H1 (cell line): ENCODE measurements around the gene BLOC1S1. TPM values are rescaled to one million over a fixed set of nuclear protein-coding genes. Genes with fewer than 3 reads are reported as not detected.

Experiments
- CTCF ChIA-PET: fragments of 300-600 bp; sonication (Branson Sonifier 250); formaldehyde crosslinking; loops from one replicate; lab custom pipeline; 2021; ENCODE audit not compliant: partially characterized antibody; lab: Charles Lee
- POLR2A ChIA-PET: fragments of 300-600 bp; sonication (Branson Sonifier 250); formaldehyde crosslinking; loops from one replicate; lab custom pipeline; 2021; ENCODE audit warnings: inconsistent platforms; ENCODE audit not compliant: partially characterized antibody; lab: Charles Lee
- DNase-seq, 2 experiments: peaks; one replicate each; pipeline versions ENCODE4 v3.0.0 to v3.0.0-alpha.2; 2010 to 2022; ENCODE audit warnings: low spot score in 2 of 2, low read depth in 1 of 2, mixed read lengths in 1 of 2
- FAIRE-seq: peaks from 2 replicates; lab custom pipeline; 2011; peaks lifted over from hg19 to GRCh38; lab: Jason Lieb, UNC
- H2AFZ ChIP-seq: 2 replicates; pipeline ENCODE4 v1.8.1; 2012; ENCODE audit warnings: low read length, inconsistent platforms
- H2AK5ac ChIP-seq: 2 replicates; pipeline ENCODE4 v1.6.1; 2013; ENCODE audit warnings: low read depth, low read length
- H2BK120ac ChIP-seq: replicated peaks from 2 replicates; pipeline ENCODE3; 2013; ENCODE audit warnings: low read depth, low read length, inconsistent platforms
- H2BK12ac ChIP-seq: 2 replicates; pipeline ENCODE4 v1.6.1; 2013; ENCODE audit warnings: low read depth, low read length
- H2BK15ac ChIP-seq: 2 replicates; pipeline ENCODE4 v1.6.1; 2013; ENCODE audit warnings: low read length
- H2BK20ac ChIP-seq: 2 replicates; pipeline ENCODE4 v1.6.1; 2013; ENCODE audit warnings: low read length
- H2BK5ac ChIP-seq: 2 replicates; pipeline ENCODE4 v1.6.1; 2013; ENCODE audit warnings: low read depth, low read length
- H3K14ac ChIP-seq: 2 replicates; pipeline ENCODE4 v1.6.1; 2013; ENCODE audit warnings: inconsistent platforms; ENCODE audit not compliant: insufficient read length
- H3K18ac ChIP-seq: 2 replicates; pipeline ENCODE4 v1.6.1; 2013; ENCODE audit warnings: low read length; ENCODE audit errors: extremely low read depth
- H3K23ac ChIP-seq: 2 replicates; pipeline ENCODE4 v1.6.1; 2013; ENCODE audit warnings: inconsistent platforms; ENCODE audit not compliant: insufficient read length
- H3K23me2 ChIP-seq: 2 replicates; pipeline ENCODE4 v1.6.1; 2013; ENCODE audit warnings: low read depth, low read length
- H3K27ac ChIP-seq: 2 replicates; pipeline ENCODE4 v1.6.1; 2011; ENCODE audit warnings: low read depth, low read length, inconsistent platforms
- H3K27me3 ChIP-seq, 4 experiments: replicated peaks in 1 of 4; 1 replicate in 1 of 4; 2 replicates in 3 of 4; pipeline versions ENCODE4 v1.6.1 to v1.8.1; 2011 to 2013; ENCODE audit warnings: low read length in 3 of 4, mild to moderate bottlenecking in 3 of 4, inconsistent platforms in 2 of 4, mixed read lengths in 2 of 4, moderate library complexity in 1 of 4; ENCODE audit not compliant: control insufficient read depth in 3 of 4, insufficient read depth in 3 of 4; ENCODE audit errors: extremely low read depth in 1 of 4
- H3K36me3 ChIP-seq, 4 experiments: 2 replicates each; pipeline versions ENCODE4 v1.6.1 to v1.8.1; 2011 to 2013; ENCODE audit warnings: mild to moderate bottlenecking in 4 of 4, low read length in 3 of 4, moderate library complexity in 2 of 4, control low read depth in 1 of 4, inconsistent platforms in 1 of 4; ENCODE audit not compliant: insufficient read depth in 4 of 4, control insufficient read depth in 2 of 4
- H3K4ac ChIP-seq: replicated peaks from 2 replicates; pipeline ENCODE3; 2013; ENCODE audit warnings: low read length, low read depth, mixed read lengths, inconsistent platforms; ENCODE audit not compliant: insufficient read length
- H3K4me1 ChIP-seq, 4 experiments: replicated peaks in 1 of 4; 1 replicate in 1 of 4; 2 replicates in 3 of 4; pipeline versions ENCODE4 v1.6.1 to v1.8.1; 2011 to 2013; ENCODE audit warnings: low read length in 3 of 4, inconsistent platforms in 2 of 4, mixed read lengths in 1 of 4; ENCODE audit not compliant: insufficient read depth in 4 of 4, control insufficient read depth in 3 of 4
- H3K4me2 ChIP-seq, 2 experiments: 2 replicates each; pipeline versions ENCODE4 v1.6.1 to v1.8.1; 2011 to 2013; ENCODE audit warnings: low read depth in 2 of 2, low read length in 2 of 2, control low read depth in 1 of 2, inconsistent platforms in 1 of 2, mild to moderate bottlenecking in 1 of 2; ENCODE audit not compliant: insufficient read depth in 1 of 2
- H3K4me3 ChIP-seq, 4 experiments: fragments of 200-600, 300-600 bp in 1 of 4; sonication (generic), shearing (Covaris generic), sonication (Bioruptor Twin) in 1 of 4; 2 replicates each; pipeline versions ENCODE4 v1.5.1 to v1.8.1; 2011 to 2016; ENCODE audit warnings: low read length in 4 of 4, low read depth in 3 of 4, control low read depth in 2 of 4, inconsistent platforms in 2 of 4, mild to moderate bottlenecking in 2 of 4, mixed read lengths in 1 of 4, moderate library complexity in 1 of 4; ENCODE audit not compliant: insufficient read depth in 2 of 4; ENCODE audit errors: extremely low read depth in 1 of 4
- H3K56ac ChIP-seq: replicated peaks from 2 replicates; pipeline ENCODE3; 2013; ENCODE audit warnings: low read depth, mild to moderate bottlenecking, mixed read lengths, low read length, inconsistent platforms; ENCODE audit not compliant: insufficient read length
- H3K79me1 ChIP-seq: 2 replicates; pipeline ENCODE4 v1.6.1; 2013; ENCODE audit warnings: low read depth, low read length, control low read depth
- H3K79me2 ChIP-seq, 2 experiments: 2 replicates each; pipeline versions ENCODE4 v1.6.1 to v1.8.1; 2012 to 2013; ENCODE audit warnings: low read length in 2 of 2, mild to moderate bottlenecking in 2 of 2, inconsistent platforms in 1 of 2; ENCODE audit not compliant: insufficient read depth in 2 of 2, control insufficient read depth in 1 of 2
- H3K9ac ChIP-seq, 4 experiments: replicated peaks in 1 of 4; 1 replicate in 1 of 4; 2 replicates in 3 of 4; pipeline versions ENCODE4 v1.6.1 to v1.8.1; 2011 to 2013; ENCODE audit warnings: low read depth in 3 of 4, low read length in 3 of 4, control low read depth in 2 of 4, mild to moderate bottlenecking in 2 of 4, moderate library complexity in 2 of 4, inconsistent platforms in 1 of 4; ENCODE audit errors: extremely low read depth in 1 of 4
- H3K9me3 ChIP-seq, 2 experiments: 2 replicates each; pipeline versions ENCODE4 v1.6.1 to v1.8.1; 2012 to 2013; ENCODE audit warnings: mild to moderate bottlenecking in 2 of 2, moderate library complexity in 2 of 2, control low read depth in 1 of 2, inconsistent platforms in 1 of 2, low read depth in 1 of 2, low read length in 1 of 2, mixed read lengths in 1 of 2; ENCODE audit not compliant: insufficient read depth in 2 of 2
- H4K20me1 ChIP-seq, 2 experiments: replicated peaks in 1 of 2; 2 replicates each; pipeline versions ENCODE3 to v1.8.1; 2011 to 2013; ENCODE audit warnings: inconsistent platforms in 2 of 2, low read length in 2 of 2, mild to moderate bottlenecking in 1 of 2; ENCODE audit not compliant: insufficient read depth in 2 of 2, control insufficient read depth in 1 of 2
- H4K5ac ChIP-seq: 2 replicates; pipeline ENCODE4 v1.6.1; 2013; ENCODE audit warnings: low read length, low read depth, mixed read lengths, inconsistent platforms; ENCODE audit not compliant: insufficient read length
- H4K8ac ChIP-seq: 2 replicates; pipeline ENCODE4 v1.8.0; 2013; ENCODE audit warnings: mild to moderate bottlenecking, moderate library complexity, low read length, inconsistent platforms; ENCODE audit not compliant: insufficient read depth; ENCODE audit errors: extremely low read depth
- H4K91ac ChIP-seq: replicated peaks from 2 replicates; pipeline ENCODE3; 2013; ENCODE audit warnings: low read length, mixed read lengths, inconsistent platforms; ENCODE audit not compliant: insufficient read length
- ASH2L ChIP-seq: fragments of 200-600, 300-600 bp; sonication (generic); IDR thresholded peaks from one replicate; pipeline ENCODE4 v1.7.1; 2017; ENCODE audit warnings: low read length
- HDAC2 ChIP-seq, 2 experiments: fragments of 300-600 bp in 1 of 2; sonication (generic) in 1 of 2; IDR thresholded peaks; 2 replicates each; pipeline ENCODE4 v1.6.1; 2011 to 2012; ENCODE audit warnings: low read depth in 2 of 2, low read length in 2 of 2, mild to moderate bottlenecking in 2 of 2, moderate library complexity in 2 of 2, borderline replicate concordance in 1 of 2, inconsistent platforms in 1 of 2
- POLR2AphosphoS5 ChIP-seq: IDR thresholded peaks from 2 replicates; pipeline ENCODE4 v1.6.1; 2011; ENCODE audit warnings: low read depth, low read length
- RAD21 ChIP-seq, 2 experiments: IDR thresholded peaks in 1 of 2; conservative IDR thresholded peaks in 1 of 2; 2 replicates each; pipeline ENCODE4 v1.6.1; 2011; ENCODE audit warnings: low read depth in 2 of 2, low read length in 2 of 2, improper control_type of control experiment in 1 of 2, inconsistent platforms in 1 of 2, mild to moderate bottlenecking in 1 of 2, moderate library complexity in 1 of 2
- SP2 ChIP-seq: IDR thresholded peaks from 2 replicates; pipeline ENCODE4 v1.6.1; 2012; ENCODE audit warnings: mild to moderate bottlenecking, low read length, inconsistent platforms
- SRF ChIP-seq: IDR thresholded peaks from 2 replicates; pipeline ENCODE4 v1.6.1; 2011; ENCODE audit warnings: mild to moderate bottlenecking, low read depth, low read length, moderate library complexity
- SUZ12 ChIP-seq: fragments of 200-600 bp; sonication (generic); IDR thresholded peaks from 2 replicates; pipeline ENCODE4 v1.6.1; 2012; ENCODE audit warnings: mild to moderate bottlenecking, inconsistent platforms, low read length, moderate library complexity, mixed read lengths
- ZNF274 ChIP-seq: IDR thresholded peaks from 2 replicates; pipeline ENCODE4 v1.7.0; 2012; ENCODE audit warnings: low read length, borderline replicate concordance; ENCODE audit errors: extremely low read depth
- polyA plus RNA-seq, 7 experiments: library from polyadenylated mRNA; depleted of rRNA in 3 of 7; stranded (reverse) in 5 of 7; unstranded in 2 of 7; fragments of >200 nt in 5 of 7; fragments of 200-250 nt in 2 of 7; gene quantifications; 1 replicate in 5 of 7; 2 replicates in 1 of 7; 4 replicates in 1 of 7; pipeline versions ENCODE4 v1.2.1 to v1.2.3, GENCODE V29; 2011 to 2013; ENCODE audit warnings: missing spikeins in 2 of 7, mixed read lengths in 2 of 7
- total RNA-seq: library from RNA; stranded (reverse); fragmentation: NEBNext Ultra II Directional; extraction: Animal tissue kit (Norgen Biotek cat#: 25700); gene quantifications from 2 replicates; pipeline ENCODE4 v1.2.1, GENCODE V29; 2021
- TF ChIP-seq, protein P1 (sequence below): IDR thresholded peaks from 2 replicates; pipeline ENCODE4 v1.6.1; 2012; ENCODE audit warnings: inconsistent platforms
- TF ChIP-seq, protein P2 (sequence below): IDR thresholded peaks from 2 replicates; pipeline ENCODE4 v1.6.1; 2011; ENCODE audit warnings: low read length, improper control_type of control experiment

The BLOC1S1 gene
- total and polyA plus RNA-seq, 2 of the 8 experiments (the other 6 are each of a cell fraction or from before 2014, with no cell fraction given): 91.1 to 185 TPM

DNA sequence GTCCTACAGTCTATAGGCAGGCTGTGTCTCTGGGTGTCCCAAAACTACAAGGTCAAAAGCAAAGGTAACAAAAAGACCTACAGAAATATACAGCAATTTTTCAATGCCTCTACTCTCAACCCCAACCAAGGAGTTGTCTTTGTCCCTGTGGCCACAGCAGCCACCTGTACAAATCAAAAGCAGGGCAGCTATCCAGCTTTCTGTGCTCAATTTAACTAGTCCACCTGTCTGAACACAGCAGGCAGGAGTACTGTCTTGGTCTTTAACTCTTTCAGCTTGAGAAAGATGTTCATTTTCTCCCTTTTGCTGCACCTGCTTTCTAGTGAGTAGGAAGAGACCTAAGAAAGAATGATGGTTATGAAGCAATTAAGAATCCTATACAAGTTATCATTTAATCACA, 46.8 kb downstream of the BLOC1S1 start:
- Histone ChIP-seq H3K9me3 (no peaks in the 10 kb centered on the region), H3K79me1 (peaks cover 3% of the 10 kb centered on the region; the same call in 1 of the 2 replicates), H3K18ac (no peak overlapping the region), H4K8ac (no peak overlapping the region), H3K4ac (no peak overlapping the region), H4K20me1 (peaks cover 0 to 6% of the 10 kb centered on the region in 2 experiments), H3K4me3 (no peak overlapping the region), H3K4me1 (no peaks in the 10 kb centered on the region), H2BK12ac (no peak overlapping the region), H2AFZ (no peak overlapping the region), H3K27ac (no peak overlapping the region), H2BK20ac (no peak overlapping the region), H2AK5ac (no peak overlapping the region), H4K5ac (no peak overlapping the region), H3K79me2 (no peaks in the 10 kb centered on the region), H3K9ac (no peak overlapping the region), H3K23me2 (no peaks in the 10 kb centered on the region), H3K27me3 (no peaks in the 10 kb centered on the region), H3K4me2 (no peak overlapping the region), H3K56ac (no peak overlapping the region), H4K91ac (no peak overlapping the region), H2BK120ac (no peak overlapping the region), H2BK5ac (no peak overlapping the region), H3K14ac (no peak overlapping the region), H2BK15ac (no peak overlapping the region), H3K23ac (no peak overlapping the region), H3K36me3 (peaks cover 9 to 38% (median 20%) of the 10 kb centered on the region in 4 experiments; a peak in 6 of 8 replicates)
- ChIA-PET POLR2A (interaction anchor here (2.3 to 46.5 kb wide), 2 partner anchors 9 to 19 kb away, joined by 8 to 809 read pairs; partner anchors contain the start of genes CD63 and GDF11), CTCF (interaction anchor here (0.6 to 1.7 kb wide), 3 partner anchors 9 to 341 kb away, joined by 3 to 8 read pairs (median 5); no protein-coding TSS in a partner anchor)
- no peak for DNase-seq
- no peak for FAIRE-seq
- TF ChIP-seq HDAC2 (IDR thresholded peaks at IDR 0.05; ENCODE audit: borderline replicate concordance in 1 of 2, low read depth in 2 of 2, low read length in 2 of 2) (no peak), SRF (no peak), ASH2L (no peak), POLR2AphosphoS5 (no peak), SUZ12 (no peak), SP2 (no peak), ZNF274 (no peak), RAD21 (IDR thresholded peaks at IDR 0.05 in 1 of 2, conservative IDR thresholded peaks at IDR 0.05 in 1 of 2; ENCODE audit: low read depth in 2 of 2, low read length in 2 of 2) (no peak)
- TF ChIP-seq, protein P1, sequence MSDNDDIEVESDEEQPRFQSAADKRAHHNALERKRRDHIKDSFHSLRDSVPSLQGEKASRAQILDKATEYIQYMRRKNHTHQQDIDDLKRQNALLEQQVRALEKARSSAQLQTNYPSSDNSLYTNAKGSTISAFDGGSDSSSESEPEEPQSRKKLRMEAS: no peak
- TF ChIP-seq, protein P2, sequence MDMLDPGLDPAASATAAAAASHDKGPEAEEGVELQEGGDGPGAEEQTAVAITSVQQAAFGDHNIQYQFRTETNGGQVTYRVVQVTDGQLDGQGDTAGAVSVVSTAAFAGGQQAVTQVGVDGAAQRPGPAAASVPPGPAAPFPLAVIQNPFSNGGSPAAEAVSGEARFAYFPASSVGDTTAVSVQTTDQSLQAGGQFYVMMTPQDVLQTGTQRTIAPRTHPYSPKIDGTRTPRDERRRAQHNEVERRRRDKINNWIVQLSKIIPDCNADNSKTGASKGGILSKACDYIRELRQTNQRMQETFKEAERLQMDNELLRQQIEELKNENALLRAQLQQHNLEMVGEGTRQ: no peak
